ENCODE data around the gene APEH. TPM values are rescaled to one million over a fixed set of nuclear protein-coding genes. Genes with fewer than 3 reads are reported as not detected.

APEH gene
- total RNA-seq, 1 donor from 2014 or later = 150 TPM

GRCh38 chr3:49671291-49672288 is 2.6 kb upstream of the APEH start:
- DNase-seq (ENCODE audit: low read depth, low spot score) = peak; percentile 67
- TF ChIP-seq CTCF (conservative IDR thresholded peaks at IDR 0.05) = peak; percentile 91
- no peaks in the 10 kb centered on the region for H3K36me3 Mint-ChIP-seq (ENCODE audit: low read depth)
- peaks cover 2% of the 10 kb centered on the region for H3K27me3 Mint-ChIP-seq (ENCODE audit: low read depth)
- peaks cover 37% of the 10 kb centered on the region for H3K4me1 Mint-ChIP-seq
- no peaks in the 10 kb centered on the region for H3K9me3 Mint-ChIP-seq
- no peak overlapping the region for H3K27ac Mint-ChIP-seq (ENCODE audit: unreplicated experiment)
- H3K4me3 Mint-ChIP-seq = peak overlapping the region; percentile 88

GRCh38 chr3:49673121-49673714 is 933 bp upstream of the APEH start:
- peak overlapping the region; percentile 98 for H3K4me3 Mint-ChIP-seq
- no peaks in the 10 kb centered on the region for H3K36me3 Mint-ChIP-seq (ENCODE audit: low read depth)
- H3K27ac Mint-ChIP-seq (ENCODE audit: unreplicated experiment) = peak overlapping the region; percentile 95
- peaks cover 31% of the 10 kb centered on the region for H3K4me1 Mint-ChIP-seq
- H3K9me3 Mint-ChIP-seq = no peaks in the 10 kb centered on the region
- no peak for TF ChIP-seq CTCF (conservative IDR thresholded peaks at IDR 0.05)
- no peak for DNase-seq (ENCODE audit: low read depth, low spot score)
- H3K27me3 Mint-ChIP-seq (ENCODE audit: low read depth) = peaks cover 2% of the 10 kb centered on the region

GRCh38 chr3:49674497-49674983 is 389 bp downstream of the APEH start:
- Mint-ChIP-seq H3K36me3 (ENCODE audit: low read depth) (no peaks in the 10 kb centered on the region), H3K4me1 (peaks cover 27% of the 10 kb centered on the region), H3K4me3 (peak overlapping the region; percentile 98), H3K27ac (ENCODE audit: unreplicated experiment) (no peak overlapping the region), H3K27me3 (ENCODE audit: low read depth) (peaks cover 2% of the 10 kb centered on the region), H3K9me3 (no peaks in the 10 kb centered on the region)
- TF ChIP-seq CTCF (conservative IDR thresholded peaks at IDR 0.05) = no peak
- no peak for DNase-seq (ENCODE audit: low read depth, low spot score)

GRCh38 chr3:49675912-49676311 is 1.8 kb downstream of the APEH start:
- H3K27ac Mint-ChIP-seq (ENCODE audit: unreplicated experiment) = peak overlapping the region; percentile 78
- no peak for DNase-seq (ENCODE audit: low read depth, low spot score)
- peaks cover 5% of the 10 kb centered on the region for H3K36me3 Mint-ChIP-seq (ENCODE audit: low read depth)
- no peak for TF ChIP-seq CTCF (conservative IDR thresholded peaks at IDR 0.05)
- H3K9me3 Mint-ChIP-seq = no peaks in the 10 kb centered on the region
- peak overlapping the region; percentile 98 for H3K4me3 Mint-ChIP-seq
- peaks cover 2% of the 10 kb centered on the region for H3K27me3 Mint-ChIP-seq (ENCODE audit: low read depth)
- peaks cover 27% of the 10 kb centered on the region for H3K4me1 Mint-ChIP-seq

- Mint-ChIP-seq H3K4me1 (no peaks in the 10 kb centered on the region), H3K27ac (ENCODE audit: unreplicated experiment) (no peak overlapping the region), H3K27me3 (ENCODE audit: low read depth) (peaks cover 4% of the 10 kb centered on the region), H3K36me3 (ENCODE audit: low read depth) (peaks cover 5% of the 10 kb centered on the region), H3K4me3 (no peak overlapping the region), H3K9me3 (no peaks in the 10 kb centered on the region)
- no peak for TF ChIP-seq CTCF (conservative IDR thresholded peaks at IDR 0.05)
- DNase-seq (ENCODE audit: low read depth, low spot score) = no peak
Measured at GRCh38 chr3:49680493-49681231, 6.5 kb downstream of the APEH start.

All from neural crest cell (in vitro differentiated cells).